ENCODE measurements around the gene MITF.

DNA sequence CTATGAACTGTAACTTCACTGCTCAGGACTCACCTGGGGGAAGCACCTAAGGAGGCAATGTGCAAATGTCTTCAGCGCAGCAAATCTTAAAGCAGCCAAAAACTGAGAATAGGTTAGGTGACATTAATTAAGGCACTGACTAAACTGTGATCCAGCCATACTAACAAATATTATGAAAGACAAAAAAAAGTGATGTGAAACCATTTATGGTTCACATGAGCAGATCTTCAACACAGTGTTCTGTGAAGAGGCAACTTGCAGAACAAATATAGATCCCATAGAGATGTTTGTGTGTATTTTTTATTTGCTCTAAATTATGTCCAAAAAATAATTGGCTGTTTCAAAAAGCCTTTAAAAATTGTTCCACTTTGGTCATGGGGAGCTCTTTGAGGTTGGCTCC, 24.1 kb upstream of the MITF start:
- TF ChIP-seq, protein P1, sequence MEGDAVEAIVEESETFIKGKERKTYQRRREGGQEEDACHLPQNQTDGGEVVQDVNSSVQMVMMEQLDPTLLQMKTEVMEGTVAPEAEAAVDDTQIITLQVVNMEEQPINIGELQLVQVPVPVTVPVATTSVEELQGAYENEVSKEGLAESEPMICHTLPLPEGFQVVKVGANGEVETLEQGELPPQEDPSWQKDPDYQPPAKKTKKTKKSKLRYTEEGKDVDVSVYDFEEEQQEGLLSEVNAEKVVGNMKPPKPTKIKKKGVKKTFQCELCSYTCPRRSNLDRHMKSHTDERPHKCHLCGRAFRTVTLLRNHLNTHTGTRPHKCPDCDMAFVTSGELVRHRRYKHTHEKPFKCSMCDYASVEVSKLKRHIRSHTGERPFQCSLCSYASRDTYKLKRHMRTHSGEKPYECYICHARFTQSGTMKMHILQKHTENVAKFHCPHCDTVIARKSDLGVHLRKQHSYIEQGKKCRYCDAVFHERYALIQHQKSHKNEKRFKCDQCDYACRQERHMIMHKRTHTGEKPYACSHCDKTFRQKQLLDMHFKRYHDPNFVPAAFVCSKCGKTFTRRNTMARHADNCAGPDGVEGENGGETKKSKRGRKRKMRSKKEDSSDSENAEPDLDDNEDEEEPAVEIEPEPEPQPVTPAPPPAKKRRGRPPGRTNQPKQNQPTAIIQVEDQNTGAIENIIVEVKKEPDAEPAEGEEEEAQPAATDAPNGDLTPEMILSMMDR (IDR thresholded peaks at IDR 0.05; ENCODE audit: insufficient read depth, low read depth, low read length), result no peak
- TF ChIP-seq EZH2 (IDR thresholded peaks at IDR 0.05; ENCODE audit: insufficient read depth, low read length), result no peak
